ENCODE results near the gene HPS3.

The HPS3 gene

GRCh38 chr3:149122721-149123578 is 6.5 kb upstream of the HPS3 start:
- DNase-seq = no peak

DNA sequence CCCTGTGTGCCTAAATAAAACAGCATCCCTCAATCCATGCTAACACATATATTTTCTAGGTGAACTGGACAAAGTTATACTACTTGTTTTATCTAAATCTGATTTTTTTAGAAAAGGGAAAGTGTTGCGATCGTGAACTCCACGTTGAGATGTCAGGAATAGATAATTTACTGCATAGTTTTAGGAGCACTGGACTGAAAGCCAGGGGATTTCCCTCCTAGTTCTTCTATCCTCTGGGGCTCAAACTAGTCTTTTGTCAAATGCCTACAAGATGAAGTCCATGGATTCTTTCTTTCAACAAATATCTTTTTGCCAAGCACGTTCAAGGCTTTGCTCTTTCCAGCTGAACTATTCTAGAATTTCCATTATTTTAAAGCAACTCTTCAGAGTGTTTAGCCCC is 617 bp upstream of the HPS3 start:
- DNase-seq = no peak

DNA sequence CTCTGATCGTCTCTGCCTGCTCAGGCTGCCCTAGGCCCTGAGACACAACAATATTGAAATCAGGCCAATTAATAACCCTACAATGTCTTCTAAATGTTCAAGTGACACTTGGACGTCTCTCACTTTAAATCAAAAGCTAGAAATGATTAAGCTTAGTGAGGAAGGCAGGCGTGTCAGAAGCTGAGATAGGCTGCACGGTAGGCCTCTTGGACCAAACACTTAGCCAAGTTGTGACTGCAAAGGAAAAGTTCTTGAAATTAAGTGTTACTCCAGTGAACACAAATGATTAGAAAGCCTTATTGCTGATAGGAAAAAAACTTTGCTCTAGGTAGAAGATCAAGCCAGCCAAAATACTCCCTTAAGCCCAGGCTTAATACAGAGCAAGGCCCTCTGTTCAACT is 2.2 kb downstream of the HPS3 start:
- DNase-seq = no peak

- no peak for DNase-seq
Observed at GRCh38 chr3:149134575-149134974, 5.1 kb downstream of the HPS3 start.

GRCh38 chr3:149142682-149143081 is 13.2 kb downstream of the HPS3 start:
- no peak for DNase-seq

DNA sequence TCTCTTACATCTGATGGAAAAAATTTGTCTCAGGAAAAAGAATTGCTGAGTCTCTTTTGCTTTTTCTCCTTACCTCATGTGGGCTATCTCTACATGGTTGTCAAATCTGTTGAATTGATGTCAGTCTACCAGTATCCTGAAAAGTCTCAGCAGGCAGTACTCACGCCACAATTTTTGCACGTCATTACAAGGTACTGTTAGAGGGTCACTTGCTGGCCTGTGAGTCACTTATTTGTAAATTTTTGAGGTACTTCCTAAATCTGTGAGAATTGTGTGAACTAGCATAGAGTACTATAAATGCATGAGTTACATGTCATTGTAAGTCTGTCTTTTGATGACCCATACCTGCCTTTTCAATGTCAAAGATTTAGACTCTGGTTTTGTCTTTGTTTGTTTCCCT is 15.9 kb downstream of the HPS3 start:
- no peak for DNase-seq

GRCh38 chr3:149145974-149146373 is 16.5 kb downstream of the HPS3 start:
- peak; percentile 40 for DNase-seq

DNA sequence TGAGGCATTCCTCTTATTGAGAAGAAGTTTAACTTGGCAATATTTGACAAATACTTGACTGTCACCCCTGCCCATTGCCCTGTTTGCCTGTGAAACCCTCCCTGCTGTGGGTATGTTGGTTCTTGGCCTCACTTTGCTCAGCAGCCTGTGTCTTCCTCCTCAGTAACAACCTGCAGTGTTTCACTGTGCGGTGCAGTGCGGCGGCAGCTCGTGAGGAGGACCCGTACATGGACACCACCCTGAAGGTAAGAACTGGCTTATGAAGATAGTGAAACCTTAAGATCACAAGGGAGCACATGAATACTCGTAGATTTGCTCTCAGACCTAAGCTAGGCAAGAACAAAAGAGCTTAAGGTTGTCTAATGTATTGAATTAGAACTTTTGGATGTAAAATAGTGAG is 21.0 kb downstream of the HPS3 start:
- DNase-seq = no peak

DNA sequence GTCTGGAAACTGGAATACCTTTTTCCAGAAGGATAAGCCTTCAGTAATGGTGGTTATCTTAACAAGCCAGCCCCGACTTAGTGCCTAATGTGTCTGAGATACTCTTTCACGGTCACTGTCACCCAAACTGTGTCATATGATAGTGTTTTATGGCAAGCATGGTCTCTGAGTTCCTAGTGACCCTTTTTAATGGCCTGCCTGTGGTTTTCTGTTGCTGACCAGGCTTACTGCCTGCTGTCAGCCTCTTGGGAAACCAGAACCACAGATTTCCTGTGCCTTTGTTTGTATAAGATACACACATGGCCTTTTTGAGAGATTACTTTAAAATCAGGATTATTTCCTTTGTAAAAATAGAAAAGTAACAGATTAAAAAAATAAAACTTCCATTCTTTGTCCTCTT is 22.4 kb downstream of the HPS3 start:
- DNase-seq = peak; percentile 2

DNA sequence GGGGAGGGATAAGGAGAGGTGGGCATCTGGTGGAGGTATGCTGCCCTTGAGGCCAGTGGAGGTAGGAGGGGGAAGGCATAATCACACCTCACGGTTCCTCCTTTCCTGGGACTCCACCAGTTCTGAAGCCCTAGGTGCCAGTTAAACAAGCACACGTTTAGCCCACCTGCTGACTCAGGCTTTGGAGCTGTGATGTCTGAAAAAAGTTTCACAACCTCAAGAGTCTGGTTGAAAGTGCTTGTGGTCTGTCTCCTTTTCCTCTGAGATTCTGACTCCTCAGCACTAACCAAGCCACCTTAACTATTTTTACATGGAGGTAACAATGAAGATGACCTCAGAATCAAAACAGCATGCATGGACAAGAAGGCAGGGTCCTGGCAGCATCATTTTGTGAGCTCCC is 23.0 kb downstream of the HPS3 start:
- DNase-seq = no peak

DNA sequence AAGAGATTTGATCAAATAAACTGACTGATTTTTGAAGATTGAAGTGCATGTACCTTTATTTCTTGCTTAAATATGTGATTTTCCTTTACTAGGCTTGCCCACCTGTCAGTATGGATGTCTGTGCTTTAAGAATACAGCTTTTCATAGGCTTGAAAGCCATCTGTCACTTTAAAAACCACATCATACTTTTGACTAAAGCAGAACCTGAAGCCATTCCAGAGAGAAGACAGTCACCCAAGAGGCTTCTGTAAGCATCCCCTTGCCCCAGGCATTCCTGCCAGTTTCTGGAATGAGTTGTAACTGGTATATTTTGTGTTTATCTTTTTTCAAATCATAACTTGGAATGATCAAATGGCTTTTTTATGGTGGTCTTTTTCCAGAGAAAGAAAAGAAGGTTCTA is 24.0 kb downstream of the HPS3 start:
- no peak for DNase-seq

- no peak for DNase-seq
Observed at GRCh38 chr3:149160754-149161300, 31.4 kb downstream of the HPS3 start.

GRCh38 chr3:149162007-149162406 is 32.6 kb downstream of the HPS3 start:
- no peak for DNase-seq

DNA sequence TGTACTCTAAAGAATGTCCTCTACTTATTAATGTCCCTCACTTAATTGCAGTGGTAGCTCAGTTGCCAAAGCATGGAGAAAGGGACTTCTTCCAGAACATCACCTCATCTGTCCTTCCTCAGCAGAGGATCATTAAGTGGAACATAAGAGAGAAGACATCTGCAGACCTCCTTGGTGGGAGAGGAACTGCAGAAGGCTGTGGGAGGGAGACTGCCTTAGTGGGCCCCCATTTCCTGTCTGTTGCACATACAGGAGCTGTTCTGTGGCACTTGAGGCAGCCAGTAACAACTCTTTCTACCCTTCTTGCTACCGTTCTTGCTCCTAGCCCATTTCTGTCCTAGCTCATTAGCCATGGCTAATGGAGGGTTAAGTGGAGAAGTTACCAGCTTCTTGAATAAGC is 33.6 kb downstream of the HPS3 start:
- DNase-seq = peak; percentile 17

GRCh38 chr3:149167898-149168297 is 38.5 kb downstream of the HPS3 start:
- DNase-seq = no peak

- DNase-seq = no peak
Observed at GRCh38 chr3:149170672-149171071, 41.2 kb downstream of the HPS3 start.

DNA sequence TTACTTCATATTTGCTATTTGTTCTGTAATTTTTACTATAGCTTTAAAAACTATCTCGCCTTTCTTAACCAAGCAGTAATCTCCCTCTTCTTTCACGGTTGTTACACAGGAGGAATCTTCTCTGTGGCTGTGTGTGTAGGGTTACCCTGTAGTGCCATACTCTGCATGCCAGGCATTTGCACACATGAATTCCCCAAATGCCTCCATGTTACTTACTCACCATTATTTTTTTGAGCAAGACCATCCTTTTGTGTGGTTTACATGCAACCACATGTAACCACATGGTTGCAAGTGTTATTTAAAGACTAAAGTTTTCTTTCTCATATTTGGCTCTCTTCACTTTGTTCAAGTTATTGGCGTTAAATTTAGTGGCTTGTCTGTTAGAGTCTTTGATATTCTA is 45.5 kb downstream of the HPS3 start:
- no peak for DNase-seq

- no peak for DNase-seq
Observed at GRCh38 chr3:149177122-149177521, 47.7 kb downstream of the HPS3 start.

DNA sequence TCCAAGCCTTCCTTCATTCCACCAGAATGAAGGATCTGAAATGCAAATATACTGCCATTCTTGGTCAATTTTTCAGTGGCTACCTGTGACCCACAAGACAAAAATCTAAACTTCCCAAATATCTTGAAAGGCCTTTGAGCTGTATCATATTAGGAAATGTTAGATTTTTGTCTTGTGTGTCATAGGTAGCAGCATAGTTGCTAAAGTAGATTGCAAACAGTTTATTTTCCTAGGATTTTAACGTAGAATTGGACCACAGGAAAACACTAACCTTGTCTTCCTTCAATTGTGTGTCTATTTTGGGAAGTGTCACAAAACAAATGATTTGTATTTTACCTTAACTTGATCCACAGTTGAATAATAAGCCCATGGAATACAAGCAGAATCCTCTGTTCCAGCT is 49.8 kb downstream of the HPS3 start:
- no peak for DNase-seq

DNA sequence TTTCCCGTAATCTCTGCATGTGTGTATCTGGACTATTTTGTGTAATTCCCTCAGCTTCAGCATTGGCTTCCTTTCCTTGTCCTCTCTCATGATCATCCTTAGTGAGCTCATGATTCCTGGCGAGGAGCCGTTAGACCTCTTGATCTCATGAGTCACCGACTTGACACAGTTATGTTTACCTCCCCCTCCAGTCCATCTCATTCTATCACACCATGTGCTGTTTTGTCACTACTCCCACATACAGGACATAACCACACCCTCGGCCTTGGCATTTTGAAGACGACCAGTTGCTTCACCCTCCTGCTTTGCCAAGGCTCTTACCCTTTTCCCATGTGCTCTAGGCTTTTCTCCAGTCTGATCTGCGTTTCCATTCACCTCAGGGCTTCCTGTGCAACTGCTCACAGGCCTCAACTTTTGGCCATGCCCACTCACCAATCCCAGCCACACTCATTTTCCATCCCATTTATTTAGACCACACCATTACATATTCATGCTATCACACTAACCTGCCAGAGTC is 50.7 kb downstream of the HPS3 start:
- DNase-seq = no peak

GRCh38 chr3:149181182-149181581 is 51.7 kb downstream of the HPS3 start:
- no peak for DNase-seq

- DNase-seq = no peak
Observed at GRCh38 chr3:149186219-149186618, 56.8 kb downstream of the HPS3 start.

GRCh38 chr3:149186721-149187120 is 57.3 kb downstream of the HPS3 start:
- DNase-seq = no peak

DNA sequence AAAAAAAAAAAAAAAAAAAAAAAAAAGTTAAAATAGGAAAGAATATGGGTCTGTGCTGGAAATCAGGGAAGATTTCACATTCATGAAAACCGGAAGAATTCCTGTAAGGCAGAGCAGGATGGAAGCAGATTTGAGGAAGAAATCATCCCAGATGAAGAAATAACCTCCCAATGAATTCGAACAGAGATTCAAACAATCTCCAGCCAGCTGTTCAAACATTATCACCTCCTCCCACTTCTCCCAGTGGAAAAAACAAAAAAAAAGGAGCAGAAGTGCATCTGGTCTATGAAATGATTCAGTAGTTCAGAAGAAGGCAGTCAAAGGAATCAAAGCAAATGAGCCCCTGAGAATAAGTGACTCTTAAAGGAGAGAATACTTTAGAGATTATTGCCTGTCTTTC is 59.1 kb downstream of the HPS3 start:
- DNase-seq = no peak

DNA sequence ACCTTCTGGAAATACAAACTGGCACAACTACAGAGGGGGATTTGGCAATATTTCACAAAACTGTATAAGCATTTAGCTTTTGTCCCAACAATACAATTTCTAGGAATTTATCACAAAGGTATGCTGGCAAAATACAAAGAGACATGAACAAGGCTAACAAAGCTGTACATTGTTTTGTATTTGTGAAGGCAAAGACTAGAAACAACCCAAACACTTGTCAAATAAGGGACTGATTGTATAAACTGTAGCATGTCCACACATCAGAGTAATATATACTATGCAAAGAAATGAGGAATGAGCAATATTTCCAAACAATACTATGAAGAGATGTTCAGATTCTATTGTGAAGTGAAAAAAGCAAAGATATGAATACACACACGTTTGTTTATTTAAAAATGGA is 65.8 kb downstream of the HPS3 start:
- no peak for DNase-seq

Data from KG1 (cell line).